Cardiac muscle cell (in vitro differentiated cells and primary cell): ENCODE data around the gene SMU1. TPM values are rescaled to one million over a fixed set of nuclear protein-coding genes. Genes with fewer than 3 reads are reported as not detected.

ENCODE experiments used
- DNase-seq, 2 donors: peaks; one replicate each; pipeline versions ENCODE4 v3.0.0 to v3.0.0-alpha.2; 2010 to 2017; ENCODE audit warnings: low read depth in 1 of 2, low spot score in 1 of 2
- H3K27ac ChIP-seq: fragments of 200-600 bp; sonication (generic); 2 replicates; pipeline ENCODE4 v1.5.1; 2016
- H3K27me3 ChIP-seq: fragments of 200-600 bp; sonication (generic); 2 replicates; pipeline ENCODE4 v1.6.0; 2016; ENCODE audit warnings: control low read depth
- H3K36me3 ChIP-seq: fragments of 200-600 bp; sonication (generic); 2 replicates; pipeline ENCODE4 v1.5.1; 2016; ENCODE audit warnings: control low read depth
- H3K4me1 ChIP-seq: fragments of 200-600 bp; sonication (generic); 2 replicates; pipeline ENCODE4 v1.8.1; 2017; ENCODE audit warnings: low read depth, mild to moderate bottlenecking, mixed run types
- H3K4me3 ChIP-seq: fragments of 200-600 bp; sonication (generic); 2 replicates; pipeline ENCODE4 v1.5.1; 2016; ENCODE audit warnings: mild to moderate bottlenecking
- H3K9me3 ChIP-seq: fragments of 200-600 bp; sonication (generic); 2 replicates; pipeline ENCODE4 v1.5.1; 2017; ENCODE audit warnings: low read depth, mild to moderate bottlenecking, control low read depth
- CTCF ChIP-seq: IDR thresholded peaks from 2 replicates; pipeline ENCODE4 v1.5.1; 2012; ENCODE audit warnings: low read depth, mild to moderate bottlenecking, low read length
- polyA plus RNA-seq: library from polyadenylated mRNA; unstranded; fragments of >200 nt; fragmentation: Nextera tagmentation; extraction: Ambion mirVana; gene quantifications from 2 replicates; pipeline ENCODE4 v1.2.1, GENCODE V29; 2016
- total RNA-seq: library from RNA; depleted of rRNA; stranded (reverse); fragments of >200 nt; gene quantifications from 2 replicates; pipeline ENCODE4 v1.2.3, GENCODE V29; 2016

SMU1 gene
- total and polyA plus RNA-seq, 2 experiments from 2014 or later, result 16.4 TPM

- H3K36me3 ChIP-seq, result no peaks in the 10 kb centered on the region
Measured at GRCh38 chr9:33019797-33020196, 56.7 kb downstream of the SMU1 start.

GRCh38 chr9:33017283-33018041 is 59.0 kb downstream of the SMU1 start:
- Histone ChIP-seq H3K4me3 (no peak overlapping the region), H3K27me3 (no peaks in the 10 kb centered on the region), H3K4me1 (no peaks in the 10 kb centered on the region), H3K27ac (no peak overlapping the region), H3K9me3 (no peaks in the 10 kb centered on the region), H3K36me3 (no peaks in the 10 kb centered on the region)
- DNase-seq, result no peak
- no peak for TF ChIP-seq CTCF

More at GRCh38 chr9:33019797-33020196, 56.7 kb downstream of the SMU1 start:
- Histone ChIP-seq H3K4me1 (peaks cover 8% of the 10 kb centered on the region), H3K27ac (no peak overlapping the region), H3K27me3 (no peaks in the 10 kb centered on the region), H3K4me3 (no peak overlapping the region), H3K9me3 (no peaks in the 10 kb centered on the region)
- TF ChIP-seq CTCF, result no peak
- DNase-seq, result no peak

GRCh38 chr9:33014665-33015014 is 61.8 kb downstream of the SMU1 start:
- H3K9me3 ChIP-seq, result no peaks in the 10 kb centered on the region
- TF ChIP-seq CTCF, result no peak
- no peak overlapping the region for H3K4me3 ChIP-seq
- no peaks in the 10 kb centered on the region for H3K36me3 ChIP-seq
- H3K4me1 ChIP-seq, result no peaks in the 10 kb centered on the region
- H3K27ac ChIP-seq, result no peak overlapping the region
- no peaks in the 10 kb centered on the region for H3K27me3 ChIP-seq
- DNase-seq, result no peak

GRCh38 chr9:33013962-33014664 is 62.4 kb downstream of the SMU1 start:
- no peak for DNase-seq
- Histone ChIP-seq H3K4me3 (no peak overlapping the region), H3K36me3 (no peaks in the 10 kb centered on the region), H3K9me3 (no peaks in the 10 kb centered on the region), H3K27me3 (no peaks in the 10 kb centered on the region), H3K4me1 (no peaks in the 10 kb centered on the region), H3K27ac (no peak overlapping the region)
- TF ChIP-seq CTCF, result no peak

GRCh38 chr9:33012328-33013069 is 64.0 kb downstream of the SMU1 start:
- Histone ChIP-seq H3K4me3 (no peak overlapping the region), H3K27me3 (no peaks in the 10 kb centered on the region), H3K36me3 (no peaks in the 10 kb centered on the region), H3K27ac (no peak overlapping the region), H3K9me3 (no peaks in the 10 kb centered on the region), H3K4me1 (no peaks in the 10 kb centered on the region)
- TF ChIP-seq CTCF, result no peak
- DNase-seq, result no peak
